H1 (cell line): ENCODE data around the gene TUBB4B. TPM values are rescaled to one million over a fixed set of nuclear protein-coding genes. Genes with fewer than 3 reads are reported as not detected.

Source experiments
- CTBP2 ChIP-seq: IDR thresholded peaks from 2 replicates; pipeline ENCODE4 v1.7.0; 2011; ENCODE audit warnings: borderline replicate concordance, mild to moderate bottlenecking, moderate library complexity, mixed read lengths, low read length; ENCODE audit not compliant: insufficient read depth, insufficient read length
- EGR1 ChIP-seq: IDR thresholded peaks from 2 replicates; pipeline ENCODE4 v1.6.1; 2011; ENCODE audit warnings: low read depth, low read length, borderline replicate concordance
- PHF8 ChIP-seq: fragments of 200-600 bp; sonication (generic); conservative IDR thresholded peaks from 2 replicates; pipeline ENCODE4 v1.7.1; 2012; ENCODE audit warnings: low read depth, mild to moderate bottlenecking, inconsistent platforms, low read length, moderate library complexity
- POLR2AphosphoS5 ChIP-seq: IDR thresholded peaks from 2 replicates; pipeline ENCODE4 v1.6.1; 2011; ENCODE audit warnings: low read depth, low read length
- SP1 ChIP-seq: IDR thresholded peaks from 2 replicates; pipeline ENCODE4 v1.6.1; 2011; ENCODE audit warnings: low read depth, low read length
- polyA plus RNA-seq, 7 experiments: library from polyadenylated mRNA; depleted of rRNA in 3 of 7; stranded (reverse) in 5 of 7; unstranded in 2 of 7; fragments of >200 nt in 5 of 7; fragments of 200-250 nt in 2 of 7; gene quantifications; 1 replicate in 5 of 7; 2 replicates in 1 of 7; 4 replicates in 1 of 7; pipeline versions ENCODE4 v1.2.1 to v1.2.3, GENCODE V29; 2011 to 2013; ENCODE audit warnings: missing spikeins in 2 of 7, mixed read lengths in 2 of 7
- total RNA-seq: library from RNA; stranded (reverse); fragmentation: NEBNext Ultra II Directional; extraction: Animal tissue kit (Norgen Biotek cat#: 25700); gene quantifications from 2 replicates; pipeline ENCODE4 v1.2.1, GENCODE V29; 2021
- TF ChIP-seq, protein P1 (sequence below): fragments of 300-600 bp; sonication (generic); IDR thresholded peaks from 2 replicates; pipeline ENCODE4 v1.7.1; 2012; ENCODE audit warnings: low read length, moderate library complexity, mild to moderate bottlenecking, inconsistent platforms; ENCODE audit not compliant: insufficient replicate concordance
- TF ChIP-seq, protein P2 (sequence below): IDR thresholded peaks from 2 replicates; pipeline ENCODE4 v1.6.1; 2011; ENCODE audit warnings: low read depth, mild to moderate bottlenecking, low read length; ENCODE audit not compliant: insufficient read depth

The TUBB4B gene
- total and polyA plus RNA-seq, 2 of the 8 experiments (the other 6 are each of a cell fraction or from before 2014, with no cell fraction given): 280 to 307 TPM

DNA sequence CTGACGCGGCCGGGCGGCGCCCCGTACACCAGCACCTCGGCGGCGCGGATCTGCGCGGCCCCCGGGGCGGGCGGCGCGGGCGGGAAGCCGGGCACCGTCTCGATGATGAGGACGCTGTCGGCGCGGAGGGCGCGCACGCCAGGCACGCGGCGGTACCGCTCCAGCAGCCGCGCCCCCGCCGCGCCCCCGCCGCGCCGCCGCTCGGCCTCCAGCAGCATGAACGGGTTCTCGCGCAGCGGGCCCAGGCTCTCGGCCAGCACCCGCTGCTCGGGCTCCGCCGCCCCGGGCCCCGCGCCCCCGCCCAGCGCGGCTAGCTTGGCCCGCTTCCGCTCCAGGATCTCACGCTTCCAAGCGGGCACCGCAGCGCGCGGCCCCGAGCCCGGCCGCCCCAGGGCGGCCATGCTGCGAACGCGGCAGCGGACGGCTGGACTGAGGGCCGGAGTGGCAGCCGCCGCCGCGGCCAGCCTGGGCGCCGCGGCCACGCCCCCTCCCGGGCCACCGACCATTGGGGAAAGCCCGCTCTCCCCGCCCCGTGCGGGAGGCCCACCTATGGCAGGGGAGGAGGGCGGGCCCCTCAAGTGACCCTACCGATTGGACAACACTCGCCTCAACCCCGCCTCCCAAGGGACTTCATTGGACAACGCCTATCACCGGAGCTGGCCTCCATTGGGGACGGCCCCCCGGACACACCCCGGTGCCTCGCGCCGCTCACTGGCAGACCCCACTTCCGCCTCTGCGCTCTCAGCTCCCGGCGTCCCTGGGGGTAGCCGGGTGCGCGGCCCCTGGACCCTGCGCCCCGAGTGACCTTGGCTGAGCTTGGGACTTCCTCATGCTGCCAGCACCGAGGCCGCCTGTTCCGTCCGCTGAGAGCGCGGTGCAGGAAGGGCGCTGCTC lies 40.5 kb upstream of the TUBB4B start, which contains the start of gene TPRN (continued):
- TF ChIP-seq, protein P1, sequence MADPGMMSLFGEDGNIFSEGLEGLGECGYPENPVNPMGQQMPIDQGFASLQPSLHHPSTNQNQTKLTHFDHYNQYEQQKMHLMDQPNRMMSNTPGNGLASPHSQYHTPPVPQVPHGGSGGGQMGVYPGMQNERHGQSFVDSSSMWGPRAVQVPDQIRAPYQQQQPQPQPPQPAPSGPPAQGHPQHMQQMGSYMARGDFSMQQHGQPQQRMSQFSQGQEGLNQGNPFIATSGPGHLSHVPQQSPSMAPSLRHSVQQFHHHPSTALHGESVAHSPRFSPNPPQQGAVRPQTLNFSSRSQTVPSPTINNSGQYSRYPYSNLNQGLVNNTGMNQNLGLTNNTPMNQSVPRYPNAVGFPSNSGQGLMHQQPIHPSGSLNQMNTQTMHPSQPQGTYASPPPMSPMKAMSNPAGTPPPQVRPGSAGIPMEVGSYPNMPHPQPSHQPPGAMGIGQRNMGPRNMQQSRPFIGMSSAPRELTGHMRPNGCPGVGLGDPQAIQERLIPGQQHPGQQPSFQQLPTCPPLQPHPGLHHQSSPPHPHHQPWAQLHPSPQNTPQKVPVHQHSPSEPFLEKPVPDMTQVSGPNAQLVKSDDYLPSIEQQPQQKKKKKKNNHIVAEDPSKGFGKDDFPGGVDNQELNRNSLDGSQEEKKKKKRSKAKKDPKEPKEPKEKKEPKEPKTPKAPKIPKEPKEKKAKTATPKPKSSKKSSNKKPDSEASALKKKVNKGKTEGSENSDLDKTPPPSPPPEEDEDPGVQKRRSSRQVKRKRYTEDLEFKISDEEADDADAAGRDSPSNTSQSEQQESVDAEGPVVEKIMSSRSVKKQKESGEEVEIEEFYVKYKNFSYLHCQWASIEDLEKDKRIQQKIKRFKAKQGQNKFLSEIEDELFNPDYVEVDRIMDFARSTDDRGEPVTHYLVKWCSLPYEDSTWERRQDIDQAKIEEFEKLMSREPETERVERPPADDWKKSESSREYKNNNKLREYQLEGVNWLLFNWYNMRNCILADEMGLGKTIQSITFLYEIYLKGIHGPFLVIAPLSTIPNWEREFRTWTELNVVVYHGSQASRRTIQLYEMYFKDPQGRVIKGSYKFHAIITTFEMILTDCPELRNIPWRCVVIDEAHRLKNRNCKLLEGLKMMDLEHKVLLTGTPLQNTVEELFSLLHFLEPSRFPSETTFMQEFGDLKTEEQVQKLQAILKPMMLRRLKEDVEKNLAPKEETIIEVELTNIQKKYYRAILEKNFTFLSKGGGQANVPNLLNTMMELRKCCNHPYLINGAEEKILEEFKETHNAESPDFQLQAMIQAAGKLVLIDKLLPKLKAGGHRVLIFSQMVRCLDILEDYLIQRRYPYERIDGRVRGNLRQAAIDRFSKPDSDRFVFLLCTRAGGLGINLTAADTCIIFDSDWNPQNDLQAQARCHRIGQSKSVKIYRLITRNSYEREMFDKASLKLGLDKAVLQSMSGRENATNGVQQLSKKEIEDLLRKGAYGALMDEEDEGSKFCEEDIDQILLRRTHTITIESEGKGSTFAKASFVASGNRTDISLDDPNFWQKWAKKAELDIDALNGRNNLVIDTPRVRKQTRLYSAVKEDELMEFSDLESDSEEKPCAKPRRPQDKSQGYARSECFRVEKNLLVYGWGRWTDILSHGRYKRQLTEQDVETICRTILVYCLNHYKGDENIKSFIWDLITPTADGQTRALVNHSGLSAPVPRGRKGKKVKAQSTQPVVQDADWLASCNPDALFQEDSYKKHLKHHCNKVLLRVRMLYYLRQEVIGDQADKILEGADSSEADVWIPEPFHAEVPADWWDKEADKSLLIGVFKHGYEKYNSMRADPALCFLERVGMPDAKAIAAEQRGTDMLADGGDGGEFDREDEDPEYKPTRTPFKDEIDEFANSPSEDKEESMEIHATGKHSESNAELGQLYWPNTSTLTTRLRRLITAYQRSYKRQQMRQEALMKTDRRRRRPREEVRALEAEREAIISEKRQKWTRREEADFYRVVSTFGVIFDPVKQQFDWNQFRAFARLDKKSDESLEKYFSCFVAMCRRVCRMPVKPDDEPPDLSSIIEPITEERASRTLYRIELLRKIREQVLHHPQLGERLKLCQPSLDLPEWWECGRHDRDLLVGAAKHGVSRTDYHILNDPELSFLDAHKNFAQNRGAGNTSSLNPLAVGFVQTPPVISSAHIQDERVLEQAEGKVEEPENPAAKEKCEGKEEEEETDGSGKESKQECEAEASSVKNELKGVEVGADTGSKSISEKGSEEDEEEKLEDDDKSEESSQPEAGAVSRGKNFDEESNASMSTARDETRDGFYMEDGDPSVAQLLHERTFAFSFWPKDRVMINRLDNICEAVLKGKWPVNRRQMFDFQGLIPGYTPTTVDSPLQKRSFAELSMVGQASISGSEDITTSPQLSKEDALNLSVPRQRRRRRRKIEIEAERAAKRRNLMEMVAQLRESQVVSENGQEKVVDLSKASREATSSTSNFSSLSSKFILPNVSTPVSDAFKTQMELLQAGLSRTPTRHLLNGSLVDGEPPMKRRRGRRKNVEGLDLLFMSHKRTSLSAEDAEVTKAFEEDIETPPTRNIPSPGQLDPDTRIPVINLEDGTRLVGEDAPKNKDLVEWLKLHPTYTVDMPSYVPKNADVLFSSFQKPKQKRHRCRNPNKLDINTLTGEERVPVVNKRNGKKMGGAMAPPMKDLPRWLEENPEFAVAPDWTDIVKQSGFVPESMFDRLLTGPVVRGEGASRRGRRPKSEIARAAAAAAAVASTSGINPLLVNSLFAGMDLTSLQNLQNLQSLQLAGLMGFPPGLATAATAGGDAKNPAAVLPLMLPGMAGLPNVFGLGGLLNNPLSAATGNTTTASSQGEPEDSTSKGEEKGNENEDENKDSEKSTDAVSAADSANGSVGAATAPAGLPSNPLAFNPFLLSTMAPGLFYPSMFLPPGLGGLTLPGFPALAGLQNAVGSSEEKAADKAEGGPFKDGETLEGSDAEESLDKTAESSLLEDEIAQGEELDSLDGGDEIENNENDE: no peak
- TF ChIP-seq, protein P2, sequence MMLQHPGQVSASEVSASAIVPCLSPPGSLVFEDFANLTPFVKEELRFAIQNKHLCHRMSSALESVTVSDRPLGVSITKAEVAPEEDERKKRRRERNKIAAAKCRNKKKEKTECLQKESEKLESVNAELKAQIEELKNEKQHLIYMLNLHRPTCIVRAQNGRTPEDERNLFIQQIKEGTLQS: no peak
- TF ChIP-seq PHF8: peak; percentile 71
- 0 out of 2 replicates have a peak, but pooled peaks have one; percentile 12 for TF ChIP-seq EGR1
- TF ChIP-seq POLR2AphosphoS5: peak; percentile 35
- peak; percentile 96 for TF ChIP-seq SP1
- no peak for TF ChIP-seq CTBP2
